Muscle of leg (tissue), 11 donors: Measurements from ENCODE around the gene DNAJC13. TPM values are rescaled to one million over a fixed set of nuclear protein-coding genes. Genes with fewer than 3 reads are reported as not detected.

Source experiments
- DNase-seq: peaks from one replicate; pipeline ENCODE4 v3.0.0; 2013
- H3K27ac ChIP-seq: one replicate; pipeline ENCODE4 v1.5.1; 2013; ENCODE audit warnings: mild to moderate bottlenecking, low read length, control low read depth
- H3K27me3 ChIP-seq: one replicate; pipeline ENCODE4 v1.6.1; 2013; ENCODE audit warnings: low read length; ENCODE audit not compliant: control insufficient read depth, insufficient read depth
- H3K36me3 ChIP-seq: one replicate; pipeline ENCODE4 v1.6.1; 2013; ENCODE audit warnings: low read length; ENCODE audit not compliant: control insufficient read depth, insufficient read depth
- H3K4me1 ChIP-seq: one replicate; pipeline ENCODE4 v1.6.1; 2013; ENCODE audit warnings: low read length; ENCODE audit not compliant: control insufficient read depth, insufficient read depth
- H3K4me3 ChIP-seq: one replicate; pipeline ENCODE4 v1.5.1; 2013; ENCODE audit warnings: low read length, control low read depth
- H3K9me3 ChIP-seq: replicated peaks from 2 replicates; pipeline ENCODE4 v1.6.1; 2013; ENCODE audit warnings: low read depth, low read length; ENCODE audit not compliant: control insufficient read depth
- WGBS: methylation state at CpG from one replicate; pipeline ENCODE4 v1.1.5; 2013; ENCODE audit warnings: missing lambda C conversion rate; ENCODE audit not compliant: insufficient coverage; 5-methylcytosine and 5-hydroxymethylcytosine counted together
- polyA plus RNA-seq, 8 donors: library from polyadenylated mRNA; unstranded; fragments of 120-200 nt; gene quantifications; one replicate each; pipeline versions ENCODE4 v1.2.1 to v1.2.3, GENCODE V29; 2013; ENCODE audit warnings: inconsistent platforms in 1 of 8, low replicate concordance in 1 of 8; ENCODE audit not compliant: insufficient read length in 8 of 8, insufficient read depth in 1 of 8
- total RNA-seq: library from RNA; stranded (reverse); fragments of 120-200 nt; gene quantifications from one replicate; pipeline ENCODE4 v1.2.4, GENCODE V29; 2013

DNAJC13 gene
- total and polyA plus RNA-seq, 9 donors, result 29.9 to 43.1 (median 34.7) TPM

GRCh38 chr3:132456136-132456535, 38.8 kb downstream of the DNAJC13 start:
- peaks cover 31% of the 10 kb centered on the region for H3K36me3 ChIP-seq
- no peak overlapping the region for H3K4me3 ChIP-seq
- no peak overlapping the region for H3K27ac ChIP-seq
- no peaks in the 10 kb centered on the region for H3K27me3 ChIP-seq
- no peaks in the 10 kb centered on the region for H3K4me1 ChIP-seq
- no CpG with 5 or more reads among the region's 3 CpGs for WGBS
- DNase-seq, result no peak
- no peaks in the 10 kb centered on the region for H3K9me3 ChIP-seq

DNA sequence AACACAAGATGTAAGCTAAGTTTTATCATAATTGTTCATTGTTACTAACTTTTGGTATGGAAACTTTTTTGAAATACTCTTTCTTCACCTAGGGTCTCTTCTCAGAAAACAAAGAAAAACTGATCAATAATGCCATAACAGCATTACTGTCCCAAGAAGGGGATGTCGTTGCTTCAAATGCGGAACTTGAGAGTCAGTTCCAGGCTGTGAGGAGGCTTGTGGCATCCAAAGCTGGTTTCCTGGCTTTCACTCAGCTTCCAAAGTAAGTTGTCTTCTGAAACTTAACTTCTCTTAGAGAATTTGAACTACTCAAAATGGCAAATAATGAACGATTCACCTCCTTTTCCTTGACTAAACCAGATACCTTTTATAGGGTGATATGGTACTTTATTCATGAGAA, 39.3 kb downstream of the DNAJC13 start:
- H3K9me3 ChIP-seq, result no peaks in the 10 kb centered on the region
- H3K27ac ChIP-seq, result no peak overlapping the region
- WGBS, result 92% methylated on average over 2 of the region's 3 CpGs
- no peak overlapping the region for H3K4me3 ChIP-seq
- DNase-seq, result peak; percentile 7
- peaks cover 35% of the 10 kb centered on the region for H3K36me3 ChIP-seq
- H3K27me3 ChIP-seq, result no peaks in the 10 kb centered on the region
- no peaks in the 10 kb centered on the region for H3K4me1 ChIP-seq

GRCh38 chr3:132457286-132457685, 40.0 kb downstream of the DNAJC13 start:
- Histone ChIP-seq H3K4me3 (no peak overlapping the region), H3K4me1 (no peaks in the 10 kb centered on the region), H3K9me3 (no peaks in the 10 kb centered on the region), H3K27ac (no peak overlapping the region), H3K27me3 (no peaks in the 10 kb centered on the region), H3K36me3 (peaks cover 38% of the 10 kb centered on the region)
- DNase-seq, result no peak
- 100% methylated on average over 1 of the region's 1 CpG for WGBS

GRCh38 chr3:132459551-132459950, 42.2 kb downstream of the DNAJC13 start:
- Histone ChIP-seq H3K27me3 (no peaks in the 10 kb centered on the region), H3K9me3 (no peaks in the 10 kb centered on the region), H3K4me1 (no peaks in the 10 kb centered on the region), H3K27ac (no peak overlapping the region), H3K36me3 (peaks cover 35% of the 10 kb centered on the region), H3K4me3 (no peak overlapping the region)
- no CpG with 5 or more reads among the region's 3 CpGs for WGBS
- no peak for DNase-seq

- no CpG with 5 or more reads among the region's 5 CpGs for WGBS
- H3K4me3 ChIP-seq, result no peak overlapping the region
- H3K27ac ChIP-seq, result no peak overlapping the region
- no peaks in the 10 kb centered on the region for H3K27me3 ChIP-seq
- DNase-seq, result no peak
- H3K36me3 ChIP-seq, result peaks cover 28% of the 10 kb centered on the region
- H3K9me3 ChIP-seq, result no peaks in the 10 kb centered on the region
- no peaks in the 10 kb centered on the region for H3K4me1 ChIP-seq
These were observed 44.2 kb downstream of the DNAJC13 start for GRCh38 chr3:132461544-132461943.

DNA sequence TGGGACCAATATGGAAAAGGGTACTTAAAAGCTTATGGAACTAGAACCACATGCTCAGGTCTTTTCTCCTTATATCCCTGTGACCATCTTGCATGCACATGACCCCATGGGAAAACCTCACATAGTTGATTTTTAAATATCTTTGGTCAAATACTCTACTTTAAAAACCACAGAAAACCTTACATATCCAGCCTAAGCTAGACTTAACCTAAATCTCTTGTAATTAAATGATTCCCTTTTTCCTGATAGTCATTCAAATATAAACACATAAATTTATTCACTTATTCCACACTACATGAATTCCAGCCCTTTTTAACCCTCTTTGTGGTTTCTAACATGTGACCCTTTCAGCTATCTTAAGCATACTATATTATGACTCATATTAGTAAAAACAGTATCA, 46.8 kb downstream of the DNAJC13 start:
- Histone ChIP-seq H3K9me3 (no peaks in the 10 kb centered on the region), H3K27me3 (no peaks in the 10 kb centered on the region), H3K4me1 (no peaks in the 10 kb centered on the region), H3K36me3 (peaks cover 20% of the 10 kb centered on the region), H3K27ac (no peak overlapping the region), H3K4me3 (no peak overlapping the region)
- DNase-seq, result no peak

GRCh38 chr3:132469326-132469725, 52.0 kb downstream of the DNAJC13 start:
- no CpG with 5 or more reads among the region's 1 CpG for WGBS
- no peak overlapping the region for H3K4me3 ChIP-seq
- H3K9me3 ChIP-seq, result no peaks in the 10 kb centered on the region
- H3K27ac ChIP-seq, result no peak overlapping the region
- DNase-seq, result no peak
- no peaks in the 10 kb centered on the region for H3K4me1 ChIP-seq
- H3K36me3 ChIP-seq, result peaks cover 14% of the 10 kb centered on the region
- no peaks in the 10 kb centered on the region for H3K27me3 ChIP-seq

DNA sequence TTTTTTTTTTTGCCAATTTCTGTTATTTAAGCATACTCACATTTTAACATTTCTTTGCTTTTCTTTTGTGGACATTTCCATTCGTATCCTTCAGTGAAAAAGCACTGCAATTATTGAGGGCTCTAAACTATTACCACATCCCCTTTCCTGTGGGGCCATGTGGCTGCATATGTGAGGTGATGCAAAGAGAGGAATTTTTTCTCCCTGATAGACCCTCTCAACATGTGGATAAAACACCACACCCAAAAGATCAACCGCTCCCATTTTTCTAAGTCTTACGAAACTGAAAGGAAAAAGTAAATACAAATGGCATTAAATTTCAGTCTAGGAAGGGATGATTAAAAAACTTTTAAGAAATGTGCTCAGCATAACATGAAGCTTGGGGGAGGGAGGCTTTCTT, 68.8 kb downstream of the DNAJC13 start:
- WGBS, result no CpG with 5 or more reads among the region's 3 CpGs
- H3K36me3 ChIP-seq, result peaks cover 31% of the 10 kb centered on the region

GRCh38 chr3:132488151-132488550, 70.8 kb downstream of the DNAJC13 start:
- no CpG with 5 or more reads among the region's 2 CpGs for WGBS
- peaks cover 31% of the 10 kb centered on the region for H3K36me3 ChIP-seq
- no peak overlapping the region for H3K27ac ChIP-seq
- no peak overlapping the region for H3K4me3 ChIP-seq
- no peaks in the 10 kb centered on the region for H3K4me1 ChIP-seq
- H3K27me3 ChIP-seq, result no peaks in the 10 kb centered on the region
- no peaks in the 10 kb centered on the region for H3K9me3 ChIP-seq
- DNase-seq, result no peak

More for the DNA sequence above, 68.8 kb downstream of the DNAJC13 start:
- H3K4me3 ChIP-seq, result no peak overlapping the region
- no peak for DNase-seq
- H3K27ac ChIP-seq, result no peak overlapping the region
- no peaks in the 10 kb centered on the region for H3K27me3 ChIP-seq
- H3K9me3 ChIP-seq, result no peaks in the 10 kb centered on the region
- no peaks in the 10 kb centered on the region for H3K4me1 ChIP-seq

GRCh38 chr3:132499071-132499470, 81.8 kb downstream of the DNAJC13 start:
- H3K36me3 ChIP-seq, result peaks cover 39% of the 10 kb centered on the region
- H3K27me3 ChIP-seq, result no peaks in the 10 kb centered on the region
- no peak for DNase-seq
- H3K4me3 ChIP-seq, result no peak overlapping the region
- H3K4me1 ChIP-seq, result no peaks in the 10 kb centered on the region
- no peak overlapping the region for H3K27ac ChIP-seq
- 100% methylated on average over 1 of the region's 3 CpGs for WGBS
- H3K9me3 ChIP-seq, result no peaks in the 10 kb centered on the region

GRCh38 chr3:132503559-132503958, 86.3 kb downstream of the DNAJC13 start:
- Histone ChIP-seq H3K27ac (no peak overlapping the region), H3K36me3 (peaks cover 47% of the 10 kb centered on the region), H3K4me3 (no peak overlapping the region), H3K27me3 (no peaks in the 10 kb centered on the region), H3K9me3 (no peaks in the 10 kb centered on the region), H3K4me1 (no peaks in the 10 kb centered on the region)
- WGBS, result no CpG with 5 or more reads among the region's 1 CpG
- DNase-seq, result no peak
